ENCODE data around the gene MAPK1. TPM values are rescaled to one million over a fixed set of nuclear protein-coding genes. Genes with fewer than 3 reads are reported as not detected.
A peak's percentile ranks its signal among the peaks of the same experiment; 100 is the strongest.
"Not testable (repeated sequence)": the region's sequence is repeated elsewhere in the genome, so short reads cannot be mapped to it uniquely, and the experiment has no call there.

MAPK1 gene
- total RNA-seq, 1 experiment from 2014 or later, result 63.0 TPM

GRCh38 chr22:21816787-21817496 is 50.5 kb downstream of the MAPK1 start:
- Histone ChIP-seq H3K9me3 (no peaks in the 10 kb centered on the region), H3K27me3 (no peaks in the 10 kb centered on the region), H3K4me3 (no peak overlapping the region), H3K36me3 (peaks cover 7% of the 10 kb centered on the region)
- no peak for DNase-seq

GRCh38 chr22:21816472-21816786 is 51.0 kb downstream of the MAPK1 start:
- Histone ChIP-seq H3K27me3 (no peaks in the 10 kb centered on the region), H3K4me3 (0 out of 2 replicates have a peak overlapping the region, but pooled peaks have one; percentile 7), H3K36me3 (peaks cover 7% of the 10 kb centered on the region)

GRCh38 chr22:21815958-21816357 is 51.5 kb downstream of the MAPK1 start:
- Histone ChIP-seq H3K36me3 (peaks cover 7% of the 10 kb centered on the region), H3K27me3 (no peaks in the 10 kb centered on the region), H3K9me3 (no peaks in the 10 kb centered on the region), H3K4me3 (0 out of 2 replicates have a peak overlapping the region, but pooled peaks have one; percentile 7)
- DNase-seq, result no peak

More at GRCh38 chr22:21816472-21816786, 51.0 kb downstream of the MAPK1 start:
- no peaks in the 10 kb centered on the region for H3K9me3 ChIP-seq
- DNase-seq, result no peak

GRCh38 chr22:21815357-21815756 is 52.1 kb downstream of the MAPK1 start:
- Histone ChIP-seq H3K36me3 (peaks cover 5% of the 10 kb centered on the region), H3K4me3 (no peak overlapping the region), H3K9me3 (no peaks in the 10 kb centered on the region), H3K27me3 (no peaks in the 10 kb centered on the region)
- DNase-seq, result no peak

GRCh38 chr22:21811982-21812381 is 55.5 kb downstream of the MAPK1 start:
- Histone ChIP-seq H3K27me3 (no peaks in the 10 kb centered on the region), H3K9me3 (no peaks in the 10 kb centered on the region), H3K4me3 (no peak overlapping the region), H3K36me3 (peaks cover 9% of the 10 kb centered on the region)
- DNase-seq, result no peak

- no peak for DNase-seq
These were observed 59.6 kb downstream of the MAPK1 start for GRCh38 chr22:21807544-21808529.

GRCh38 chr22:21805325-21805724 is 62.1 kb downstream of the MAPK1 start:
- H3K27me3 ChIP-seq, DNase-seq, H3K9me3 ChIP-seq, H3K4me3 ChIP-seq: not testable (repeated sequence)
- H3K36me3 ChIP-seq, result peaks cover 61% of the 10 kb centered on the region

More at GRCh38 chr22:21807544-21808529, 59.6 kb downstream of the MAPK1 start:
- H3K36me3 ChIP-seq, result peaks cover 44% of the 10 kb centered on the region
- no peaks in the 10 kb centered on the region for H3K27me3 ChIP-seq
- H3K9me3 ChIP-seq, result no peaks in the 10 kb centered on the region
- no peak overlapping the region for H3K4me3 ChIP-seq

GRCh38 chr22:21803811-21804249 is 63.6 kb downstream of the MAPK1 start:
- DNase-seq, result no peak
- H3K27me3 ChIP-seq, result no peaks in the 10 kb centered on the region
- H3K4me3 ChIP-seq, result no peak overlapping the region
- H3K9me3 ChIP-seq, result no peaks in the 10 kb centered on the region
- peaks cover 71% of the 10 kb centered on the region for H3K36me3 ChIP-seq

GRCh38 chr22:21802673-21803072 is 64.8 kb downstream of the MAPK1 start:
- Histone ChIP-seq H3K27me3 (no peaks in the 10 kb centered on the region), H3K4me3 (no peak overlapping the region), H3K36me3 (peaks cover 72% of the 10 kb centered on the region), H3K9me3 (no peaks in the 10 kb centered on the region)
- DNase-seq, result no peak

- Histone ChIP-seq H3K9me3 (no peaks in the 10 kb centered on the region), H3K4me3 (no peak overlapping the region), H3K36me3 (peaks cover 74% of the 10 kb centered on the region), H3K27me3 (no peaks in the 10 kb centered on the region)
- DNase-seq, result no peak
These were observed 65.4 kb downstream of the MAPK1 start for GRCh38 chr22:21802056-21802455.

- not testable (repeated sequence) for DNase-seq, H3K27me3 ChIP-seq, H3K4me3 ChIP-seq, H3K9me3 ChIP-seq
- peaks cover 70% of the 10 kb centered on the region for H3K36me3 ChIP-seq
These were observed 66.2 kb downstream of the MAPK1 start for GRCh38 chr22:21801304-21801644.

- DNase-seq, result no peak
- no peaks in the 10 kb centered on the region for H3K9me3 ChIP-seq
- H3K27me3 ChIP-seq, result no peaks in the 10 kb centered on the region
- no peak overlapping the region for H3K4me3 ChIP-seq
- peaks cover 66% of the 10 kb centered on the region for H3K36me3 ChIP-seq
These were observed 66.7 kb downstream of the MAPK1 start for GRCh38 chr22:21800552-21801303.

- Histone ChIP-seq H3K27me3 (no peaks in the 10 kb centered on the region), H3K4me3 (no peak overlapping the region), H3K9me3 (no peaks in the 10 kb centered on the region), H3K36me3 (peaks cover 46% of the 10 kb centered on the region)
- DNase-seq, result no peak
These were observed 69.8 kb downstream of the MAPK1 start for GRCh38 chr22:21797444-21798221.

GRCh38 chr22:21796863-21797262 is 70.6 kb downstream of the MAPK1 start:
- H3K4me3 ChIP-seq, result no peak overlapping the region
- H3K9me3 ChIP-seq, result no peaks in the 10 kb centered on the region
- DNase-seq, result no peak
- H3K36me3 ChIP-seq, result peaks cover 43% of the 10 kb centered on the region
- no peaks in the 10 kb centered on the region for H3K27me3 ChIP-seq

- peaks cover 41% of the 10 kb centered on the region for H3K36me3 ChIP-seq
- no peak for DNase-seq
- no peaks in the 10 kb centered on the region for H3K27me3 ChIP-seq
- H3K9me3 ChIP-seq, result no peaks in the 10 kb centered on the region
- no peak overlapping the region for H3K4me3 ChIP-seq
These were observed 71.2 kb downstream of the MAPK1 start for GRCh38 chr22:21796231-21796630.

GRCh38 chr22:21793716-21794115 is 73.7 kb downstream of the MAPK1 start:
- H3K9me3 ChIP-seq, H3K27me3 ChIP-seq: not testable (repeated sequence)
- H3K36me3 ChIP-seq, result peaks cover 26% of the 10 kb centered on the region

More at GRCh38 chr22:21793716-21794115, 73.7 kb downstream of the MAPK1 start:
- DNase-seq, H3K4me3 ChIP-seq: not testable (repeated sequence)

Data from MG63 (cell line).